Stimulated activated CD4-positive, alpha-beta T cell treated with anti-CD3 and anti-CD28 coated beads, TNF-alpha, amount 100 ng/mL, for 48 hours (primary cell): ENCODE results near the gene IFIT1B.
"Not testable (repeated sequence)": the region's sequence is repeated elsewhere in the genome, so short reads cannot be mapped to it uniquely, and the experiment has no call there.

ENCODE experiments used
- DNase-seq, 3 donors: peaks; one replicate each; pipeline ENCODE4 v3.0.0-alpha.2; 2020; ENCODE audit warnings: low read depth in 3 of 3

The IFIT1B gene

GRCh38 chr10:89382757-89383156 lies 4.9 kb downstream of the IFIT1B start:
- no peak for DNase-seq

- no peak for DNase-seq
These were observed 6.9 kb downstream of the IFIT1B start for GRCh38 chr10:89384474-89385340.

- DNase-seq = no peak
These were observed 10.9 kb downstream of the IFIT1B start for GRCh38 chr10:89388806-89389205.

GRCh38 chr10:89389254-89389653 lies 11.4 kb downstream of the IFIT1B start:
- no peak for DNase-seq

GRCh38 chr10:89390476-89391225 lies 12.8 kb downstream of the IFIT1B start:
- no peak for DNase-seq

GRCh38 chr10:89391226-89391576 lies 13.3 kb downstream of the IFIT1B start:
- DNase-seq = not testable (repeated sequence)

- DNase-seq = no peak
These were observed 14.3 kb downstream of the IFIT1B start, which contains the start of gene IFIT1 for GRCh38 chr10:89391907-89392756. Gene IFIT1 (plus strand): TSS chr10:89392623. CDS start chr10:89392713, 90 bp downstream.

- no peak for DNase-seq
These were observed 15.1 kb downstream of the IFIT1B start for GRCh38 chr10:89392974-89393373.

- DNase-seq = no peak
These were observed 16.0 kb downstream of the IFIT1B start for GRCh38 chr10:89393898-89394297.

- DNase-seq = no peak
These were observed 17.3 kb downstream of the IFIT1B start for GRCh38 chr10:89395141-89395540.

- no peak for DNase-seq
These were observed 20.3 kb downstream of the IFIT1B start for GRCh38 chr10:89398003-89398749.

- DNase-seq = no peak
These were observed 22.1 kb downstream of the IFIT1B start for GRCh38 chr10:89399956-89400355.

- DNase-seq = no peak
These were observed 25.2 kb downstream of the IFIT1B start for GRCh38 chr10:89403043-89403442.

- DNase-seq = no peak
These were observed 26.5 kb downstream of the IFIT1B start for GRCh38 chr10:89404104-89405047.

GRCh38 chr10:89406178-89406577 lies 28.3 kb downstream of the IFIT1B start:
- not testable (repeated sequence) for DNase-seq

- not testable (repeated sequence) for DNase-seq
These were observed 29.9 kb downstream of the IFIT1B start for GRCh38 chr10:89407792-89408191.

GRCh38 chr10:89409282-89409681 lies 31.4 kb downstream of the IFIT1B start:
- DNase-seq = not testable (repeated sequence)

GRCh38 chr10:89410551-89410950 lies 32.7 kb downstream of the IFIT1B start:
- DNase-seq = not testable (repeated sequence)

- DNase-seq = not testable (repeated sequence)
These were observed 33.3 kb downstream of the IFIT1B start for GRCh38 chr10:89411135-89411534.

GRCh38 chr10:89412276-89412675 lies 34.4 kb downstream of the IFIT1B start:
- peak in 1 of 3 donors; percentile 17 for DNase-seq
